ENCODE results near the gene EBF3. TPM values are rescaled to one million over a fixed set of nuclear protein-coding genes. Genes with fewer than 3 reads are reported as not detected.

The EBF3 gene
- polyA plus RNA-seq, 4 donors = 1.4 to 1.9 TPM; not detected in 2

DNA sequence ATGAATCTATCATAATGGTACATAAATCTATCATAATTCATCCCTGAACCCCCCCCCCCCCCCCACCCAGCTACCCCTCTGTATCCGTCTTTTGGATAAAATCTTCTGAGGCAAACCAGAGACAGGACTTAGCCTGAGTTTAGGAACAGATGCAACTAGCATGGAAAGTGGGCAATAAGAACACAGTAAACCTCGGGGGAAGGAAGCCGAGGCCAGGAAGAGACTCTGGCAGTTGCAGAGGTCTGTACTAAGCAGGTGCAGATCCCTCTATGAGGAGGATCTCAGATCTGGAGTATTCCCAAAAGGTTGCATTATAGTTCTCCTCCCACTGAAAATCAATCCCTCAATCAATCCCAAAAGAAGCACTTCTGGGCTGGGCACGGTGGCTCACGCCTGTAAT, 87.2 kb downstream of the EBF3 start:
- Histone ChIP-seq H3K9me3 (ENCODE audit: control insufficient read depth in 2 of 2, insufficient read depth in 1 of 2, low read depth in 1 of 2, low read length in 1 of 2) (no peaks in the 10 kb centered on the region), H3K36me3 (ENCODE audit: control insufficient read depth in 3 of 3, insufficient read depth in 2 of 3, low read depth in 1 of 3, low read length in 3 of 3) (no peaks in the 10 kb centered on the region), H3K27ac (ENCODE audit: low read depth in 1 of 3, low read length in 2 of 3) (no peak overlapping the region), H3K4me3 (ENCODE audit: low read depth in 1 of 3, low read length in 3 of 3) (no peak overlapping the region), H3K27me3 (ENCODE audit: control insufficient read depth in 3 of 3, insufficient read depth in 3 of 3, low read length in 3 of 3) (peaks cover 0 to 8% (median 0%) of the 10 kb centered on the region in 3 donors), H3K4me1 (ENCODE audit: control insufficient read depth in 3 of 3, insufficient read depth in 2 of 3, low read depth in 1 of 3, low read length in 2 of 3) (no peaks in the 10 kb centered on the region)
- DNase-seq (no peak), FAIRE-seq (no peak)
- 76 to 84% (median 83%) methylated on average over 5 of the region's 5 CpGs for WGBS, 3 donors

DNA sequence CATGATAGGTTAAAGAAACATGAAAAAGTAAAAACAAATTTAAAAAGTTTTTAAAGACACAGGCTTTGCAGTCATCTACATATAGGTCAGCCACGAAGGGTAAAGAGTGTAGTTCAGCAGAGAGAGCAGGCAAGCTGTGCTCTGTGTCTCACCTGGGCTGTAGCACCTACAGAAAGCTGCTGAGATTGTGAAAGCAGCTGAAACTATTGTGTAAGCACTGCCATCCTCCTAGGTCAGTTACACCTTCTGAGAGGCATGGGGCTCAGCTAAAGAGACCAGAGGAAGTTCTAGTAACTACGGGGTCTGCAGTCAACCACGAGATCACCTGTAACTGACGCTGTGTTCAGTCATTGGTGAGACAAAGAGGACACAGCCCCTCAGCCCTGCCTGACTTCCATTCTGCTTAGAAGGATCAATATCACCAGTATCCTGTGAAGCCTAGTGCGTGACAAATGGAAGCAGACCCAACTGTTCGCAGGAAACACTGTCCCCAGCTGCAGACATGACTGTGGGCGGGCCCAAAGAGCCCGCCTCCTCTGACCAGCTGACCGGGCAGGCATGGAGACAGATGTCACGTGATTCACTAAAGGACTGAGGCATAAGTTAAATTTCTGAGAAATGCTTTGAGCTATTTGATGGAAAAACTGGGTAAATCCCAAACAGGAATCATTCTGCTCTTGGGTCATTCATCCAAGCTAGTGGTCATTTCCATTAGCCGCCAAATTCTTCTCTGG, 87.9 kb downstream of the EBF3 start:
- DNase-seq = peak in 1 of 2 donors; percentile 26

DNA sequence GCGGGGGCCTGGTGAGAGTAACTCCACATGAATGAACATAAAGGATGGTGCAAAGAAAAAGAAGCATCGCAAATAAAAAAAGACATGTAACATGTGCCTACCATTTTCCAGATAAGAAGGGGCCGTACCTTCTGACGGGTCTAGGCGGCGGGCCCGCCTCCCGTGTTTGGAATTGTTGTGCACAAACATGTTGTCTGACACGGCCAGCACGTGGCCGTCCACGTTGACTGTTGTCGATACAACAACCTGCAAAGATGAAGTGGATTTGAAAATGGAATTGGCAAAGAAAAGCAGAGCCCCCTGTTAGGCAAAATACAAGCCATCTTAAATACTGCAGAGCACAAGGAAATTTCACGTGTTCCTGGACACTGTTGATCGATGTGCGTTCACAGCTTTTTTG, 90.7 kb downstream of the EBF3 start:
- Histone ChIP-seq H3K9me3 (ENCODE audit: control insufficient read depth in 2 of 2, insufficient read depth in 1 of 2, low read depth in 1 of 2, low read length in 1 of 2) (no peaks in the 10 kb centered on the region), H3K27ac (ENCODE audit: low read depth in 1 of 3, low read length in 2 of 3) (no peak overlapping the region), H3K36me3 (ENCODE audit: control insufficient read depth in 3 of 3, insufficient read depth in 2 of 3, low read depth in 1 of 3, low read length in 3 of 3) (no peaks in the 10 kb centered on the region), H3K4me1 (ENCODE audit: control insufficient read depth in 3 of 3, insufficient read depth in 2 of 3, low read depth in 1 of 3, low read length in 2 of 3) (no peaks in the 10 kb centered on the region), H3K4me3 (ENCODE audit: low read depth in 1 of 3, low read length in 3 of 3) (no peak overlapping the region), H3K27me3 (ENCODE audit: control insufficient read depth in 3 of 3, insufficient read depth in 3 of 3, low read length in 3 of 3) (peaks cover 0 to 7% (median 0%) of the 10 kb centered on the region in 3 donors)
- FAIRE-seq (no peak), DNase-seq (no peak)
- WGBS, 3 donors = 89 to 93% (median 93%) methylated on average over 16 of the region's 16 CpGs

More for the DNA sequence above, 87.9 kb downstream of the EBF3 start:
- FAIRE-seq = no peak
- Histone ChIP-seq H3K36me3 (ENCODE audit: control insufficient read depth in 3 of 3, insufficient read depth in 2 of 3, low read depth in 1 of 3, low read length in 3 of 3) (no peaks in the 10 kb centered on the region), H3K4me1 (ENCODE audit: control insufficient read depth in 3 of 3, insufficient read depth in 2 of 3, low read depth in 1 of 3, low read length in 2 of 3) (no peaks in the 10 kb centered on the region), H3K27ac (ENCODE audit: low read depth in 1 of 3, low read length in 2 of 3) (no peak overlapping the region), H3K9me3 (ENCODE audit: control insufficient read depth in 2 of 2, insufficient read depth in 1 of 2, low read depth in 1 of 2, low read length in 1 of 2) (no peaks in the 10 kb centered on the region), H3K27me3 (ENCODE audit: control insufficient read depth in 3 of 3, insufficient read depth in 3 of 3, low read length in 3 of 3) (peaks cover 0 to 4% (median 0%) of the 10 kb centered on the region in 3 donors), H3K4me3 (ENCODE audit: low read depth in 1 of 3, low read length in 3 of 3) (no peak overlapping the region)
- 65 to 79% (median 68%) methylated on average over 11 of the region's 11 CpGs for WGBS, 3 donors

GRCh38 chr10:129871966-129872365, 92.1 kb downstream of the EBF3 start:
- WGBS, 3 donors = 43 to 81% (median 57%) methylated on average over 8 of the region's 8 CpGs
- no peak for FAIRE-seq
- Histone ChIP-seq H3K9me3 (ENCODE audit: control insufficient read depth in 2 of 2, insufficient read depth in 1 of 2, low read depth in 1 of 2, low read length in 1 of 2) (no peaks in the 10 kb centered on the region), H3K27ac (ENCODE audit: low read depth in 1 of 3, low read length in 2 of 3) (no peak overlapping the region), H3K36me3 (ENCODE audit: control insufficient read depth in 3 of 3, insufficient read depth in 2 of 3, low read depth in 1 of 3, low read length in 3 of 3) (no peaks in the 10 kb centered on the region), H3K4me3 (ENCODE audit: low read depth in 1 of 3, low read length in 3 of 3) (no peak overlapping the region), H3K27me3 (ENCODE audit: control insufficient read depth in 3 of 3, insufficient read depth in 3 of 3, low read length in 3 of 3) (peaks cover 0 to 7% (median 0%) of the 10 kb centered on the region in 3 donors), H3K4me1 (ENCODE audit: control insufficient read depth in 3 of 3, insufficient read depth in 2 of 3, low read depth in 1 of 3, low read length in 2 of 3) (no peaks in the 10 kb centered on the region)
- no peak for DNase-seq

DNA sequence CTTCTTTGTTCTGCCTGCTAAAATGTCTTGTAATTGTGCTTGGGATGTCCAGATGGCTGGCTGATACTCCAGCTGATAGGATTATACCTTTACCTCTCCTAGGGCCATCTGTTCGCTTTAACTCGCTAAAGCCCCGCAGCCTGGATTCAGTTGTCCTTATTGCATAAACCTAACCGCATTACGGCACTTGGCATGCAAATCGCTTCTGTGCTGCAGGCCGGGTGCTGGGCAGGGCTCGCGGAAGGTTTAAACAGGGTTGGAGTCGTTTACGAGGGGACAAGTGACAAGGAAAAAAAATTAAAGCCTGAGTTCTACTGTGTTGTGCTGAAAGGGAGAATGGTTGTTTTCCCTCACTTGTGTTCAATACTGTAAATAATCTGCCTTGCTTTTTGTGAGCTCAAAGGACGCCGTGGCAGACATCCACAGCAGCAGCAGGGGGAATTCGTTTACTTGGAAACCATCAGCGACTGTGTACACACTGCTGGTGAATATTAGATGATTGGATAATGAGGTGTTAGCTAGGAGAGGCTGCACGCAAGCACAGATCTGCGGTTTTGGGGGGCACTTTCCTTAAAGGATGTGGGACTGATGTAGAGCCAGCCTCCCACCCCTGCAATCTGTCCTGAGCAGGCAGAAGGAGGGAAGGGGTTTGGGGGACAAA, 93.0 kb downstream of the EBF3 start:
- H3K9me3 ChIP-seq (ENCODE audit: control insufficient read depth in 2 of 2, insufficient read depth in 1 of 2, low read depth in 1 of 2, low read length in 1 of 2) = no peaks in the 10 kb centered on the region
- WGBS, 3 donors = 15 to 40% (median 20%) methylated on average over 17 of the region's 17 CpGs
- H3K27me3 ChIP-seq (ENCODE audit: control insufficient read depth in 3 of 3, insufficient read depth in 3 of 3, low read length in 3 of 3) = peaks cover 0 to 7% (median 0%) of the 10 kb centered on the region in 3 donors
- DNase-seq (peak; percentile 2 to 23), FAIRE-seq (no peak)
- H3K4me3 ChIP-seq (ENCODE audit: low read depth in 1 of 3, low read length in 3 of 3) = no peak overlapping the region
- H3K4me1 ChIP-seq (ENCODE audit: control insufficient read depth in 3 of 3, insufficient read depth in 2 of 3, low read depth in 1 of 3, low read length in 2 of 3) = no peaks in the 10 kb centered on the region
- H3K36me3 ChIP-seq (ENCODE audit: control insufficient read depth in 3 of 3, insufficient read depth in 2 of 3, low read depth in 1 of 3, low read length in 3 of 3) = no peaks in the 10 kb centered on the region
- no peak overlapping the region for H3K27ac ChIP-seq (ENCODE audit: low read depth in 1 of 3, low read length in 2 of 3)

DNA sequence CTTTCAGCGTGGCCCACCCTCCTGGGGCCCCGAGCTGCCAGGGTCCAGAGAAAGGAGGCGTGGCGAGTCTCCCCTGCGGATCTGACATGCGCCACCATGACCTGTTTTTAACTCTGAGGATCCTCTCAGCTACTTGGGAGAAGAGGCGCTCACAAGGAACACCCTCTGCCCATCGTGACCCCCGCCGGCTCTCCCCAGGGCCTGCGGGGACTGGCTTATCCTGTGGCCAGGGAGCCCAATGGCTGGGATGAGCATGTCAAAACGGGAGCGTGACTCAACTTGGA, 93.7 kb downstream of the EBF3 start:
- peaks cover 0 to 7% (median 0%) of the 10 kb centered on the region in 3 donors for H3K27me3 ChIP-seq (ENCODE audit: control insufficient read depth in 3 of 3, insufficient read depth in 3 of 3, low read length in 3 of 3)
- no peaks in the 10 kb centered on the region for H3K4me1 ChIP-seq (ENCODE audit: control insufficient read depth in 3 of 3, insufficient read depth in 2 of 3, low read depth in 1 of 3, low read length in 2 of 3)
- FAIRE-seq (no peak), DNase-seq (no peak)
- no peaks in the 10 kb centered on the region for H3K36me3 ChIP-seq (ENCODE audit: control insufficient read depth in 3 of 3, insufficient read depth in 2 of 3, low read depth in 1 of 3, low read length in 3 of 3)
- H3K9me3 ChIP-seq (ENCODE audit: control insufficient read depth in 2 of 2, insufficient read depth in 1 of 2, low read depth in 1 of 2, low read length in 1 of 2) = no peaks in the 10 kb centered on the region
- H3K27ac ChIP-seq (ENCODE audit: low read depth in 1 of 3, low read length in 2 of 3) = no peak overlapping the region
- no peak overlapping the region for H3K4me3 ChIP-seq (ENCODE audit: low read depth in 1 of 3, low read length in 3 of 3)
- WGBS, 3 donors = 91 to 95% (median 92%) methylated on average over 13 of the region's 13 CpGs

- H3K9me3 ChIP-seq (ENCODE audit: control insufficient read depth in 2 of 2, insufficient read depth in 1 of 2, low read depth in 1 of 2, low read length in 1 of 2) = no peaks in the 10 kb centered on the region
- no peak for DNase-seq
- 76 to 88% (median 80%) methylated on average over 22 of the region's 22 CpGs for WGBS, 3 donors
- FAIRE-seq = no peak
- no peak overlapping the region for H3K27ac ChIP-seq (ENCODE audit: low read depth in 1 of 3, low read length in 2 of 3)
- peaks cover 0 to 7% (median 0%) of the 10 kb centered on the region in 3 donors for H3K27me3 ChIP-seq (ENCODE audit: control insufficient read depth in 3 of 3, insufficient read depth in 3 of 3, low read length in 3 of 3)
- H3K4me1 ChIP-seq (ENCODE audit: control insufficient read depth in 3 of 3, insufficient read depth in 2 of 3, low read depth in 1 of 3, low read length in 2 of 3) = no peaks in the 10 kb centered on the region
- no peaks in the 10 kb centered on the region for H3K36me3 ChIP-seq (ENCODE audit: control insufficient read depth in 3 of 3, insufficient read depth in 2 of 3, low read depth in 1 of 3, low read length in 3 of 3)
- no peak overlapping the region for H3K4me3 ChIP-seq (ENCODE audit: low read depth in 1 of 3, low read length in 3 of 3)
These were observed 94.2 kb downstream of the EBF3 start for GRCh38 chr10:129869596-129870473.

DNA sequence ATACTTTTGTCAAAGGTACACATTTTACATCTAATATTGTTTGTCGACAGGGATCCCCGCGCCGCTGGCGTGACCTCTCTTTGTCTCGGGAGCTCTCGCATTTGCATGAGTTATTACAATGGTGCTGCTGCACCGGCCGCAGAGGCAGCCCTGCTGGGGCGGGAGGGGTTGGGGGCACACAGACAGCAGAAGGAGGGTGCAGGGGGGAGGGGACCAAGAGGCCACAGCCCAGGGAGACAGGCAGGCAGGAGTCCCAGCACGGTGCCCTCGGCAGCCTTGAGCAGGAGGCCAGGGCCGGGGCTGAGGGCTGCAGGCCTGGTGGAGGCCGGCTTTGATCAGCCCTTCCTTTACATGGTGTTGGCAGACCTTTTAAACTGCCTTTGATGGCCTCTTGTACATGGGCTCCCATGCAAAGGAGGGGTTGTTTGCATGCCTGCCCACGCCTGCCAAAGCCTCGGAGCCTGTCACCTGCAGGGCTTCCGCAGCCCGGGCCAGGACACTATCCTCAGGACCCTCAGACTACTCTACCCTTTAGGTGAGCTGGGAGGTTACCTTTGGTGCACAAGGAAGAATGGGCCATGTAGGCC, 95.5 kb downstream of the EBF3 start:
- Histone ChIP-seq H3K4me3 (ENCODE audit: low read depth in 1 of 3, low read length in 3 of 3) (no peak overlapping the region), H3K9me3 (ENCODE audit: control insufficient read depth in 2 of 2, insufficient read depth in 1 of 2, low read depth in 1 of 2, low read length in 1 of 2) (no peaks in the 10 kb centered on the region), H3K27me3 (ENCODE audit: control insufficient read depth in 3 of 3, insufficient read depth in 3 of 3, low read length in 3 of 3) (peaks cover 0 to 7% (median 0%) of the 10 kb centered on the region in 3 donors), H3K36me3 (ENCODE audit: control insufficient read depth in 3 of 3, insufficient read depth in 2 of 3, low read depth in 1 of 3, low read length in 3 of 3) (no peaks in the 10 kb centered on the region), H3K27ac (ENCODE audit: low read depth in 1 of 3, low read length in 2 of 3) (no peak overlapping the region), H3K4me1 (ENCODE audit: control insufficient read depth in 3 of 3, insufficient read depth in 2 of 3, low read depth in 1 of 3, low read length in 2 of 3) (no peaks in the 10 kb centered on the region)
- DNase-seq (no peak), FAIRE-seq (no peak)
- WGBS, 3 donors = 83 to 89% (median 85%) methylated on average over 18 of the region's 18 CpGs
